Lung (tissue), 16 donors: ENCODE measurements around the gene PSME3. TPM values are rescaled to one million over a fixed set of nuclear protein-coding genes. Genes with fewer than 3 reads are reported as not detected.

ENCODE experiments used
- ATAC-seq: fragments of 200-7000 bp; cut with Tn5 transposase; one replicate; pipeline ENCODE4 v1.9.1; 2020; ENCODE audit warnings: moderate number of reproducible peaks; ENCODE audit not compliant: insufficient read depth, low FRiP score
- DNase-seq, 3 donors: peaks; one replicate each; pipeline ENCODE4 v3.0.0-alpha.2; 2013 to 2017
- H3K27ac ChIP-seq, 2 donors: one replicate each; pipeline ENCODE4 v1.5.1; 2013; ENCODE audit warnings: mild to moderate bottlenecking in 2 of 2, moderate library complexity in 2 of 2, control low read depth in 1 of 2, inconsistent platforms in 1 of 2, low read depth in 1 of 2, low read length in 1 of 2
- H3K27me3 ChIP-seq, 3 donors: one replicate each; pipeline ENCODE4 v1.5.1; 2013; ENCODE audit warnings: low read length in 2 of 3; ENCODE audit not compliant: control insufficient read depth in 3 of 3, insufficient read depth in 3 of 3
- H3K36me3 ChIP-seq, 4 donors: one replicate each; pipeline ENCODE4 v1.5.1; 2013; ENCODE audit warnings: low read length in 4 of 4, mild to moderate bottlenecking in 1 of 4, moderate library complexity in 1 of 4; ENCODE audit not compliant: control insufficient read depth in 4 of 4, insufficient read depth in 4 of 4
- H3K4me1 ChIP-seq, 5 donors: one replicate each; pipeline ENCODE4 v1.5.1; 2013; ENCODE audit warnings: low read length in 5 of 5, mild to moderate bottlenecking in 2 of 5, moderate library complexity in 1 of 5; ENCODE audit not compliant: control insufficient read depth in 5 of 5, insufficient read depth in 5 of 5
- H3K4me3 ChIP-seq: one replicate; pipeline ENCODE4 v1.5.1; 2013; ENCODE audit warnings: mild to moderate bottlenecking, control low read depth, moderate library complexity
- H3K9ac ChIP-seq, 2 donors: one replicate each; pipeline ENCODE4 v1.5.1; 2013; ENCODE audit warnings: low read length in 2 of 2, control low read depth in 1 of 2; ENCODE audit not compliant: insufficient read depth in 1 of 2
- H3K9me3 ChIP-seq, 4 donors: one replicate each; pipeline ENCODE4 v1.5.1; 2013; ENCODE audit warnings: low read length in 3 of 4, mild to moderate bottlenecking in 1 of 4, moderate library complexity in 1 of 4; ENCODE audit not compliant: control insufficient read depth in 4 of 4, insufficient read depth in 3 of 4
- CTCF ChIP-seq: IDR thresholded peaks from 2 replicates; pipeline ENCODE4 v1.5.1; 2012; ENCODE audit warnings: mild to moderate bottlenecking; ENCODE audit errors: control extremely low read depth, extremely low read depth
- WGBS, 2 donors: extraction: QIAGEN DNeasy Blood & Tissue Kit; methylation state at CpG; one replicate each; pipeline ENCODE4 v1.1.7; 2013; 5-methylcytosine and 5-hydroxymethylcytosine counted together
- long read RNA-seq, 5 donors: transcript quantifications; one replicate each; lab custom pipeline, GENCODE V29; 2026
- polyA plus RNA-seq, 2 donors: library from polyadenylated mRNA; stranded (reverse); fragments of 200-250 nt; gene quantifications; one replicate each; pipeline ENCODE4 v1.2.1, GENCODE V29; 2013
- total RNA-seq, 2 donors: library from RNA; depleted of rRNA in 1 of 2; stranded (reverse); fragments of >200 nt in 1 of 2; gene quantifications; one replicate each; pipeline ENCODE4 v1.2.1, GENCODE V29; 2014 to 2021
- donor health status: control.
- donor health status: control.
- donor health status: Bipolar disorder and iron deficiency.
- donor health status: healthy.
- donor health status: DM: yes; HTN: yes; CAD: no.

PSME3 gene, protein sequence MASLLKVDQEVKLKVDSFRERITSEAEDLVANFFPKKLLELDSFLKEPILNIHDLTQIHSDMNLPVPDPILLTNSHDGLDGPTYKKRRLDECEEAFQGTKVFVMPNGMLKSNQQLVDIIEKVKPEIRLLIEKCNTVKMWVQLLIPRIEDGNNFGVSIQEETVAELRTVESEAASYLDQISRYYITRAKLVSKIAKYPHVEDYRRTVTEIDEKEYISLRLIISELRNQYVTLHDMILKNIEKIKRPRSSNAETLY
- 100 to 1,000 TPM in 1 of 2 donors, 10 to 100 TPM in 1; 46.4 to 109 TPM for total RNA-seq
- polyA plus RNA-seq, result 100 to 1,000 TPM in 1 of 2 donors, 10 to 100 TPM in 1; 34.5 to 117 TPM
- long read RNA-seq, donor 1, transcript PSME3-210 (11 exons, 998 nt), result major isoform, 12 of 13 reads
- long read RNA-seq, donor 1, partial matches to known transcripts, result 0 of 13 reads
- long read RNA-seq, donor 1, other reads (novel, unspliced or antisense), result 0 of 13 reads
- long read RNA-seq, donor 2, transcript PSME3-210 (11 exons, 998 nt), result major isoform, 5 of 43 reads
- long read RNA-seq, donor 2, partial matches to known transcripts, result 37 of 43 reads
- long read RNA-seq, donor 2, other reads (novel, unspliced or antisense), result 0 of 43 reads
- long read RNA-seq, donor 3, partial matches to known transcripts, result 0 of 5 reads
- long read RNA-seq, donor 3, other reads (novel, unspliced or antisense), result 0 of 5 reads
- long read RNA-seq, donor 4, transcript PSME3-210 (11 exons, 998 nt), result major isoform, 5 of 35 reads
- long read RNA-seq, donor 4, partial matches to known transcripts, result 30 of 35 reads
- long read RNA-seq, donor 4, other reads (novel, unspliced or antisense), result 0 of 35 reads
- long read RNA-seq, donor 5, transcript PSME3-210 (11 exons, 998 nt), result major isoform, 23 of 24 reads
- long read RNA-seq, donor 5, partial matches to known transcripts, result 0 of 24 reads
- long read RNA-seq, donor 5, other reads (novel, unspliced or antisense), result 0 of 24 reads

- Histone ChIP-seq H3K36me3 (peaks cover 6 to 20% (median 11%) of the 10 kb centered on the region in 4 donors), H3K4me1 (peaks cover 0 to 18% (median 3%) of the 10 kb centered on the region in 5 donors), H3K4me3 (peak within 1 kb of the TSS; percentile 88), H3K27me3 (no peaks in the 10 kb centered on the region), H3K27ac (peak within 1 kb of the TSS; percentile 90 to 93), H3K9ac (peak within 1 kb of the TSS; percentile 97), H3K9me3 (no peaks in the 10 kb centered on the region)
- ATAC-seq (peak; percentile 90), DNase-seq (peak; percentile 92 to 94 (median 93))
- no peak for TF ChIP-seq CTCF
- WGBS, 2 donors, result 0% methylated on average over 71 of the region's 71 CpGs
Observed at GRCh38 chr17:42832934-42833766, at the start of gene PSME3. Gene PSME3 (plus strand): TSS chr17:42833397. CDS start chr17:42833632, 235 bp downstream.

GRCh38 chr17:42783791-42784138, 49.4 kb upstream of the PSME3 start:
- no peak for TF ChIP-seq CTCF
- Histone ChIP-seq H3K9ac (no peak overlapping the region), H3K36me3 (peaks cover 3 to 11% (median 5%) of the 10 kb centered on the region in 4 donors), H3K4me1 (peaks cover 0 to 36% (median 10%) of the 10 kb centered on the region in 5 donors), H3K4me3 (no peak overlapping the region), H3K27ac (no peak overlapping the region), H3K9me3 (peaks cover 0 to 2% (median 0%) of the 10 kb centered on the region in 4 donors), H3K27me3 (peaks cover 0 to 78% (median 53%) of the 10 kb centered on the region in 3 donors)
- DNase-seq (no peak), ATAC-seq (no peak)
- 10 to 30% methylated on average over 22 of the region's 22 CpGs for WGBS, 2 donors

GRCh38 chr17:42784409-42784808, 48.8 kb upstream of the PSME3 start:
- peaks cover 0 to 36% (median 10%) of the 10 kb centered on the region in 5 donors for H3K4me1 ChIP-seq
- ATAC-seq (no peak), DNase-seq (no peak)
- WGBS, 2 donors, result 9 to 36% methylated on average over 25 of the region's 25 CpGs
- no peak overlapping the region for H3K4me3 ChIP-seq
- TF ChIP-seq CTCF, result no peak
- H3K36me3 ChIP-seq, result peaks cover 0 to 4% (median under 1%) of the 10 kb centered on the region in 4 donors
- H3K27me3 ChIP-seq, result peaks cover 0 to 76% (median 53%) of the 10 kb centered on the region in 3 donors
- peaks cover 0 to 2% (median 0%) of the 10 kb centered on the region in 4 donors for H3K9me3 ChIP-seq
- no peak overlapping the region for H3K27ac ChIP-seq
- H3K9ac ChIP-seq, result no peak overlapping the region
